ENCODE measurements around the gene OCLN.
"Not testable (repeated sequence)": the region's sequence is repeated elsewhere in the genome, so short reads cannot be mapped to it uniquely, and the experiment has no call there.

OCLN gene

DNA sequence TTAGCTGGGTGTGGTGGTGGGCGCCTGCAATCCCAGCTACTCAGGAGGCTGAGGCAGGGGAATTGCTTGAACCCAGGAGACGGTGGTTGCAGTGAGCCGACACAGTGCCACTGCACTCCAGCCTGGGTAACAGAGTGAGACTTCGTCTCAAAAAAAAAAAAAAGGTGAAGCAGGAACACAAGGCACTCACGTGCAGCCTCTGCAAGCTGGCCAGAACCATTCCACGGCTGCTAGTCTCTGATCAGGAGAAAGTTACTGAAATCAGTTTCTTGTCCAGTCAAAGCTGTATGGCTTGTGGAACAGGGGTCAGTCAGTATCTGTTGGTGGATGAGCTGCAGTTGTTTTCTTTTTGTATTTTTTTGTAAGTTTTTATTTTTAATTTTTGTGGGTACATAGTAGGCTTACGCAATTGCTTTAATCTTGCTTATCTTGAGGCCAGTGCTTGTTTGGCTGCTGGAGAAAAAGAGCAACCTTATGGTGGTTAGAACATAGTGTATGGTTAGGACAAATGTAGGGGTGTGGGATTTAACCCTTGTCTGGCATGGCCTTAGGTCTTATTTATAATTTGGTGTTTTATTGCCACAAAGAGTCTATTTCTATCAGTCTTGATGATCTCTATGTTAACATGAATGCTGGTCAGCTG is 34.7 kb downstream of the OCLN start:
- TF ChIP-seq, protein P1, sequence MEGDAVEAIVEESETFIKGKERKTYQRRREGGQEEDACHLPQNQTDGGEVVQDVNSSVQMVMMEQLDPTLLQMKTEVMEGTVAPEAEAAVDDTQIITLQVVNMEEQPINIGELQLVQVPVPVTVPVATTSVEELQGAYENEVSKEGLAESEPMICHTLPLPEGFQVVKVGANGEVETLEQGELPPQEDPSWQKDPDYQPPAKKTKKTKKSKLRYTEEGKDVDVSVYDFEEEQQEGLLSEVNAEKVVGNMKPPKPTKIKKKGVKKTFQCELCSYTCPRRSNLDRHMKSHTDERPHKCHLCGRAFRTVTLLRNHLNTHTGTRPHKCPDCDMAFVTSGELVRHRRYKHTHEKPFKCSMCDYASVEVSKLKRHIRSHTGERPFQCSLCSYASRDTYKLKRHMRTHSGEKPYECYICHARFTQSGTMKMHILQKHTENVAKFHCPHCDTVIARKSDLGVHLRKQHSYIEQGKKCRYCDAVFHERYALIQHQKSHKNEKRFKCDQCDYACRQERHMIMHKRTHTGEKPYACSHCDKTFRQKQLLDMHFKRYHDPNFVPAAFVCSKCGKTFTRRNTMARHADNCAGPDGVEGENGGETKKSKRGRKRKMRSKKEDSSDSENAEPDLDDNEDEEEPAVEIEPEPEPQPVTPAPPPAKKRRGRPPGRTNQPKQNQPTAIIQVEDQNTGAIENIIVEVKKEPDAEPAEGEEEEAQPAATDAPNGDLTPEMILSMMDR (IDR thresholded peaks at IDR 0.05; ENCODE audit: extremely low read depth, insufficient read depth, missing control alignments), result no peak
- in situ Hi-C loops (cut with MboI; ENCODE audit: low pct_unique_long_range_greater_than_20kb, low sequenced_read_pairs, unreplicated experiment), result no loop called here
- no peak for DNase-seq (ENCODE audit: low spot score)

DNA sequence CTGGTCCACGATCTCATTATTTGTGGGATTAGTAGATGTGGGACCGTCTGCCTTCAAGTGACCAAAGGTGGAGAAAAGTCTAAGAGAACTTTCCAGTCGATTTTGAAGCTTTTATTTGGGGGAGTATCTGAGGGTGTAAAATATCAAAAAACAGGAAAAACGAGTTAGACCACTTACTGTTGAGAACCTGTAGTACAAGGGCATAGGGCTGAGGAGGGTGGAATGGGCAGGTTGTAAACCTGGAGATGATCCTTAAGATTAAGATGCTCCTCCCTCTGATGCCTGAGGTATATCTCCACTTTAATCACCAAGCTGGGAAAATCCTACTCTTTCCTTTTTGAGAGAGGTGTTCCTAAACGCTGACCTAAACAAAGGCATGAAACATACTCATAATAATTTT is 35.4 kb downstream of the OCLN start:
- DNase-seq (ENCODE audit: low spot score), result no peak
- in situ Hi-C loops (cut with MboI; ENCODE audit: low pct_unique_long_range_greater_than_20kb, low sequenced_read_pairs, unreplicated experiment), result no loop called here
- TF ChIP-seq, protein P1 (IDR thresholded peaks at IDR 0.05; ENCODE audit: extremely low read depth, insufficient read depth, missing control alignments), result no peak

DNA sequence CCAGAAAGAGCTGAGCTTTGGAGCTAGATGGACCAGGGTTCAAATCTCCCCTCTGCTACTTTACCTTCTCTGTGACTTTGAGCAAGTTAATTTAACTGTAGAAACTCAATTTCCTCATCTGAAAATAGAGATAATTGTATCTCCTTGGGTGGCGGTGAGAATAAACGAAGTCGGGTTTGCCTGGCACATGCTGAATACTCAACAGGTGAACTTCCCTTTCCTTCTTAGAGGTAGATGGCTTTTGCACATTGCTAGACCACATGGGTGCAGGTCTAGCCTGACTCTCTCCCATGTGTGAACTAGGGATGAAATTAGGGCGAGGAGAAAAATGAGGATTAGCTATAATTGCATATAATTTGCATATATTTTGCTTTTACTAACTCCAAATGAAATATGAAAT is 36.0 kb downstream of the OCLN start:
- in situ Hi-C loops (cut with MboI; ENCODE audit: low pct_unique_long_range_greater_than_20kb, low sequenced_read_pairs, unreplicated experiment), result no loop called here
- DNase-seq (ENCODE audit: low spot score), result no peak
- TF ChIP-seq, protein P1 (IDR thresholded peaks at IDR 0.05; ENCODE audit: extremely low read depth, insufficient read depth, missing control alignments), result no peak

DNA sequence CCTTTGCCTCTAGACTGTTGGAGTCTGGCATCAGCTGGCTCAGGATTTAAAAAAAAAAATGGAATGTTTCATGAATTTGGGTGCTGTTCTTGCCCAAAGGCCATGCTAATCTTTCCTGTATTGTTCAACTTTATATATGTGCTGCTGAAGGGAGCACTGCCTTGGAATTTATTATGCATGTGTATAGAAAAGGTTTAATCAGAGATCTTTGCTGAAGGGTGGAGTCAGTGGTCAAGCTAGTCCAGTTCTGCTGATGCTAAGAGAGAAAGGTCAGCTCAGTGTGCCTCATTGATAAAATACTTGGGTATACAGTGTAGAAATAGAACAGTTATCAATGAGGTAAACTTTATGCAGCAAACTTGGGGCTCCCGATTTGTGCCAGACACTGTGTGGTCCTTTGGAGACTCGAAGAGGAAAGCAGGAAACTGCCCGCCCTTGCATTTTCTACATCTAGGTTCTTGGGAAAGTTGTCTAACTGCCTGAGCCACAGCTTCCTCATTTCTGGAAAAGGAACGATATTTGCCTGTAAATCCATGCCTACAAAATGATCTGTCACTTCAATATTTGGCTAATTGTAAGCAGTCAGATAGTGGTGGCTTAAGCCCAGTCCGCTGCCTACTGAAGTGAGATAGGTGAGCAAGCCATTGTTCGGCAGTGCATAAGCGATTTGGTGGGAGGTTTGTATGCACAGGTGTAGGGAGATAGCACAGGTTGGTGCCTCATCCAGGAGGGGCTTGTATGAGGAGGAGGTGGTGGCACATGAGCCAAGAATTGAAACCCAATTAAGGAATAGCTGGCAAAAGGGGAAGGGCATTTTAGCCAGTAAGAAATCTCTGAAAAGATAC is 38.2 kb downstream of the OCLN start:
- no peak for DNase-seq (ENCODE audit: low spot score)
- in situ Hi-C loops (cut with MboI; ENCODE audit: low pct_unique_long_range_greater_than_20kb, low sequenced_read_pairs, unreplicated experiment), result no loop called here
- TF ChIP-seq, protein P1 (IDR thresholded peaks at IDR 0.05; ENCODE audit: extremely low read depth, insufficient read depth, missing control alignments), result no peak

DNA sequence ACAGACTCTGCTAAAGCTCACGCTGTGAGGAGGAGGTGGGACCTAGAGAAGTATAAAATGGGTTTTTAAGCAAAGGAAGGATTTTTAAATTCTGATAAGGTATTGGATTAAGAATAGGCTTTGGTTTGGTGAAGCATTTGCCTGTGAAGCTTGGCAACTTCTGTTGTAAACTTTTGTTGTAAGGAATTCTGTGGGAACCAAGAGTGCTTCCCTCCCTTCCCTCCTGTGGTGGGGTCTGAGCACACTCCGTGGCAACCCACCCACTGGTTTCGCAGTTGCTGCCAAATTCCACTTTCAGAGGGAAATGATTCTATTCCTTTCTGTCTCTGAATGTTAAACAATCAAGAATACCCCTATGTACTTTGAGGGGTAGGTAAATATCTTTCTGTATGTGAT is 38.8 kb downstream of the OCLN start:
- TF ChIP-seq, protein P1 (IDR thresholded peaks at IDR 0.05; ENCODE audit: extremely low read depth, insufficient read depth, missing control alignments), result no peak
- in situ Hi-C loops (cut with MboI; ENCODE audit: low pct_unique_long_range_greater_than_20kb, low sequenced_read_pairs, unreplicated experiment), result no loop called here
- DNase-seq (ENCODE audit: low spot score), result no peak

DNA sequence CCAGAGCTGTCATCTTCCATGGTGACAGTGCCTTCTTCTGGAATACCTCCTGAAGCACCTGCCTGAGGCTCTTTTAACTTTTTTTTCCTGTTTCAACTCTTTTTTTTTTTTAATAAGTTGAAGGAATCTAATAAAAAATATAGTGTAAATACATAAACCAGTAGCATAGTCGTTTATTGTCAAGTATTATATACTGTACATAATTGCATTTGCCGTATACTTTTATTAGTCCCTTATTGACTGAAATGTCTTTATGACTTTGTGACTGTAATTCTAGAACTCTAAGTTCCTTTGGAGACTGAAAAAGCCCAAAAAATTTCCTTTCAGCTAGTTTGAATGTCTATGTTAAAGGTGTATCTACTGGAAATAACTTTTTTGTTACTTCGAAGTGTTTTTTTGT is 45.3 kb downstream of the OCLN start:
- in situ Hi-C loops (cut with MboI; ENCODE audit: low pct_unique_long_range_greater_than_20kb, low sequenced_read_pairs, unreplicated experiment); DNase-seq (ENCODE audit: low spot score): not testable (repeated sequence)

DNA sequence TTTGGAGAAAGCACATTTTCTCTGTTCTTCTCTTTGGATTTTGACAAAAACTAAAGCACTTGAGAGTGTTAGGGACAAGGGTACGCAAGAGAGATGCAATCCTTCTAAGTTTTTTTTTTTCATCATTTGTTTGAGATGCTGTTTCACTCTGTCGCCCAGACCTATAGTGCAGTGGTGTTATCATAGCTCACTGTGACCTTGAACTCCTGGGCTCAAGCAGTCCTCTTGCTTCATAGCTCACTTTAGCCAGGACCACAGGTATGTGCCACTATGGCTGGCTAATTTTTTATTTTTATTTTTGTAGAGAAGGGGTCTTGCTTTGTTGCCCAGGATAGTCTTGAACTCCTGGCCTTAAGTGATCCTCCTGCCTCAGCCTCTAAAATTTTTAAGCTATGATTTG is 46.1 kb downstream of the OCLN start:
- in situ Hi-C loops (cut with MboI; ENCODE audit: low pct_unique_long_range_greater_than_20kb, low sequenced_read_pairs, unreplicated experiment), result not testable (repeated sequence)

DNA sequence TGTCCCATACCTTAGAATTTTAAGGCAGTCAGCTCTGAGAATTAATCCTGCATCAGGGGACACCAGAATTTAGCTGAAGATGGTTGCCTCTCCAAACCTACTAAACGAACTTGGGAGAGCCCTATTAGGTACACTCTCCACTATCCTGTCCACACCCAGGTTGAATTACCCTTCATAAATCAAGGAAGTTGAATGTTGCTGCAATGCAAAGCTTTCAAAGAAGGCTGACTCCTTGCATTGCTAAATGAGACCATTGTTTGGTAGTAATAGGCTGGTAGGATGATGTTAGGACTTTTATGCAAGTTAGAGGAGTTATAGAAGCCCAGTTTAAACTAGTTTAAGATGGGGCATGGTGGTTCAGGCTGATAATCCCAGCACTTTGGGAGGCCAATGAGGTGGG is 48.8 kb downstream of the OCLN start:
- DNase-seq (ENCODE audit: low spot score); in situ Hi-C loops (cut with MboI; ENCODE audit: low pct_unique_long_range_greater_than_20kb, low sequenced_read_pairs, unreplicated experiment): not testable (repeated sequence)

More for the DNA sequence above, 46.1 kb downstream of the OCLN start:
- not testable (repeated sequence) for DNase-seq (ENCODE audit: low spot score)

DNA sequence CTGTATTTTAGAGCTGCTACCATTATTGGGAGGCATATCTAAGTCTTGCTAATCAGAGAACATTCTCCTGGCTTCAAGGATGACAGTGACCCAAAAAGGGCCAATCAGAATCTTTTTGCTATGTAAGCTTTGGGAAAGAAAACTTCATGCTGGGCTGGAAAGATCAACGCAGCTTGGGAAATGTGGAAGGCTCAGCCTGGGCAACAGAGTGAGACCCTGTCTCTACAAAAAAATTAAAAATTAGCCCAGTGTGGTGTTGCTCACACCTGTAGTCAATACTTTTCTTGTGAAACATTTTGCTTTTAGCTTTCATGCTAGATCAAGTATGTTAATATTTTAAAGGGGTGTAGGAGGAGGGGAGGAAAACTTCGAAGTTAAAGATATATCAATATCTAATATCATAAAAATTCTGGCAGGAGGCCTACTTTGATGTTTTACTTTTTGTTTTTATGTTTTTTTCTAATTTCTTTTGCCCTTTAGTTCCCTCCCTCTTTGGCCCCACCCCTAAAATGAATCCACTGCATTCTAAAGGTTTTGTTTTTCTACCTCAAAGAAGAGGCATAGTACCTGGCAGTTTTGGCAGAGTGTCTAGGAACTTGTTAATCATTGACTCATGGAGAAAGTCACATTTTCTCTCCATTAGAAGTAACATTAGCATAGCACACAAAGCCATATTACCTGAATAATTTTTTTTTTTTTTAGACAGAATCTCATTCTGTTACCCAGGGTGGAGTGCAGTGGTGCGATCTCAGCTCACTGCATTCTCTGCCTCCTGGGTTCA is 50.4 kb downstream of the OCLN start:
- in situ Hi-C loops (cut with MboI; ENCODE audit: low pct_unique_long_range_greater_than_20kb, low sequenced_read_pairs, unreplicated experiment); DNase-seq (ENCODE audit: low spot score): not testable (repeated sequence)

DNA sequence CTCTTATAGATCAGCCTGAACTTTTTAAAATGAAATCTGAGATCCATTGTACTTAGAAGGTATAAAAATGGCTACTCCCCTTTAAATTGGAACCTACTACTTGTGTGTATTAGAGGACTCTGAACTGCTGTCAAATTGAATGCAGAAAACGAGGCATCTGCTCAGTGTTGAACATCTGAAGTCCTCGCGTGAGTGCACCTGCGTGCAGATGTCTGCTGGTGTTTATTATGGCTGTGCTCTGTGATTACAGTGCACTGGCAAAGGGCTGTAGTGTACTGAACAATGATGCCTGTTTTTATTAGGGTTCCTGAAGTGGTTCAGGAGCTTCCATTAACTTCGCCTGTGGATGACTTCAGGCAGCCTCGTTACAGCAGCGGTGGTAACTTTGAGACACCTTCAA is 52.0 kb downstream of the OCLN start:
- in situ Hi-C loops (cut with MboI; ENCODE audit: low pct_unique_long_range_greater_than_20kb, low sequenced_read_pairs, unreplicated experiment); DNase-seq (ENCODE audit: low spot score): not testable (repeated sequence)

All from GM13977 (cell line).